GM19455 (cell line): ENCODE data around the gene LDHA.

Source experiments
- ATAC-seq: cut with Tn5 transposase; IDR thresholded peaks from one replicate; pipeline ENCODE4 v1.9.1; 2021; ENCODE audit not compliant: unreplicated experiment

The LDHA gene

GRCh38 chr11:18394275-18394927, at the start of gene LDHA:
TSS of gene LDHA (plus strand) at chr11:18394563. CDS start at chr11:18396843, 2,280 bp downstream.
- ATAC-seq: peak; percentile 73

GRCh38 chr11:18347471-18348125, 46.8 kb upstream of the LDHA start:
- ATAC-seq: no peak

GRCh38 chr11:18352581-18352980, 41.8 kb upstream of the LDHA start:
- ATAC-seq: no peak

- no peak for ATAC-seq
Measured at GRCh38 chr11:18358646-18359045, 35.7 kb upstream of the LDHA start.

DNA sequence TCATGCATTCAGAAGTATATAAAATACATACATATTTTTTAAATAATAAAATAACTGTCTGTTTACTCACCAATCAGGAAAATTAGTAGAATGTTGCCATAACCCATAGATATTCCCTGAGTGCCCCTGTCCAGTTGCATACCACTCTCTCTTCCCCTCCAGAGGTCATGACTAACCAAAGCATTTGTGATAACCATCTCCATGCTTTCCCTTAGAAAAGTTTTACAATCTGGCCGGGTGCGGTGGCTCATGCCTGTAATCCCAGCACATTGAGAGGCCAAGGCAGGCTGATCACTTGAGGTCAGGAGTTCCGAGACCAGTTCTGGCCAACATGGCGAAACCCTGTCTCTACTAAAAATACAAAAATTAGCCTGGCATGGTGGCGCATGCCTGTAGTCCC, 33.2 kb upstream of the LDHA start:
- no peak for ATAC-seq

GRCh38 chr11:18364495-18365073, 29.8 kb upstream of the LDHA start:
- no peak for ATAC-seq

DNA sequence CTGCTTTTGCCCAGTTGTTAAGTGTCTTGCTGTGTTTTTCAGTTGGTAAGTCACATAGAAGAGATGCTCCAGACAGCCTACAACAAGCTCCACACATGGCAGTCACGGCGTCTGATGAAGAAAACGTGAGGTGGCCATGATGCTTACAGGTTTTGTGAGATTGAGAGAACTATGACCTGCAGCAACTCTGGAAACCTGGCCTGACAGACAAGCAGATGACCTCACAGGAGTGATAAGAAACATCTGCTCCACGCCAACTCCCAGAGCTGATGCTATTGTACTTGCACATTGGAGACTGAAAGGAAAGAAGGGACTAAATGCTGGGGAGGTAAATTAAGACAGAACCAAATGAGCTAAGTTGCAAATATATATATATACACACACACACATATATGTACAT, 28.6 kb upstream of the LDHA start:
- ATAC-seq: no peak

- no peak for ATAC-seq
Measured at GRCh38 chr11:18366286-18366685, 28.1 kb upstream of the LDHA start.

GRCh38 chr11:18367431-18367830, 26.9 kb upstream of the LDHA start:
- ATAC-seq: no peak

- no peak for ATAC-seq
Measured at GRCh38 chr11:18368221-18368620, 26.1 kb upstream of the LDHA start.

DNA sequence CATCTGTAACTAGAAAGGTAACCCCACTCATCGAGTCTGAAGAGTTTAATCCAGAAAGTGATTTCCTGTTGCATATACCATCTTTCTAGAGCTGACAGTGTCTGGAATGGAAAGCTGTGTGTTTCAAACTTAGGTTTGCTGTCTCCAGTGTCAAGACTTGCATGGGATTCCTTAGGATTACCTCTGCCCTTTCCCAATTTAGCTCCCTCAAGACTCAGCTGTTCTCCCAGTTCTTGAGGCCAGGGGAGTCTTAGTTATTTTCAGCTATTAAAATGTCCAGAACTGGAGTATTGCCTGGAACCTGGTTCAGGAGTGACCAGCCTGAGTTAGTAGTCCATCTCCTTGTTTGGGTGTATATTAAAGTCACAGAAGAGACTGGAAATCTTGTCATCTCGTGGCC, 25.0 kb upstream of the LDHA start:
- ATAC-seq: no peak

GRCh38 chr11:18371279-18371678, 23.1 kb upstream of the LDHA start:
- ATAC-seq: no peak

DNA sequence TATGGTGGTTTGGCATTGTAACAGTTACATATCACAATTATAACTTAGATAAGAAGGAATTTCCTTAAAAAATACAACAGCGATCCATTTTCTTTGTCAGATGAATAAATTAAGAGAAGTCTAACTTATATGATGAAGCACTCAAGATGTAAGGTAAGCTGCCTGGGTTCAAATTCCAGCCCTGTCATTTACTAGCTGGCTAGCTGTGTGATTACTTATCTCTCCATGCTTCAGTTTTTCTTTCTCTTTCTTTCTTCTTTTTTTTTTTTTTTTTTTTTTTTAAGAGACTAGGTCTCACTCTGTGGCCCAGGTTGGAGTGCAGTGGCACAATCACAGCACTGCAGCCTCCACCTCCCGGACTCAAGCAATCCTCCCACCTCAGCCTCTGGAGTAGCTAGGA, 22.2 kb upstream of the LDHA start:
- ATAC-seq: no peak

- ATAC-seq: no peak
Measured at GRCh38 chr11:18374956-18375355, 19.4 kb upstream of the LDHA start.

GRCh38 chr11:18375941-18376340, 18.4 kb upstream of the LDHA start:
- ATAC-seq: no peak

DNA sequence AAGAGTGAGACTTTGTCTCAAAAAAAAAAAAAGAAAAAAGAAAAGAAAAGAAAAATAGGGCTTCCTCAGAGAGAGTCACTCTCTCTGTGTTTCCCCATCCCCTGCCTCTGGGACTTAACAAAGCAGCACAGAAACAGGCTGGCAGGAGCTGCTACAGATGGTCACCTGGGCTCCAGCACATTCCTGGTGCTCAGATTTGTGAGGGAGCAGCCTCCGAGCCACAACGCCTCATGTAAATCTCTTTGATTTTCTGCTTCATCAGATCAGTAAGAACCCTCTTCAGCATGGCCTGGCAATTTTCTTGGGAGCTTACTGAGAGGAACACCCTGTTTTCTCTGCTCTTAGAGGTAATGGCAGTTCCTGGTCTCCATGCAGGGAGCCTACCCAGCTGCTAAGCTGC, 15.2 kb upstream of the LDHA start:
- ATAC-seq: no peak

- ATAC-seq: peak; percentile 82
Measured at GRCh38 chr11:18383388-18384156, 10.8 kb upstream of the LDHA start.

DNA sequence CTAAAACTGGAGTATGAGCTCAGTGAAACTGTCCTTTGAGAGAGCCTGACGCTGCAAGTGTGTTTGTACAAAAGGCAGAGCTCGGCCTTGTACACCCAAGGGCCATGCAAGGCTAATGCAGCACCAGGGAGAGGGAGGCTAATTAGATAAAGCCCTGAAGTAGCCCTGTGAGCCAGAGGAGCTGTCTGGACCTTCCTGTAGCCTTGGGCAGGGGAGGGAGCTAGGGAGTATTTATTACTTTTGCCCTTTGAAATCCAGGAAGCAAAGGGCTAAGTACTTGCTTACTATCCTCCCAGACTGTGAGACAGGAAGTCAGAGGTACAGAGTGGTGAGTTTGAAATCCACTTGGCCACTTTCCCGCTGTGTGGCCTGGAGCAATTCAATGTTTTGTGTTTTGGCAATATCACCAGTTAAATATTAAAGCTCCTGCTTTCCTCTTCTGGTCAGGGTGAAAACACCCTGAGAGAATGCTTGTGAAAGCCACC, 10.2 kb upstream of the LDHA start:
- peak; percentile 57 for ATAC-seq

- ATAC-seq: no peak
Measured at GRCh38 chr11:18390088-18390487, 4.3 kb upstream of the LDHA start.

GRCh38 chr11:18392434-18393321, 1.7 kb upstream of the LDHA start:
- no peak for ATAC-seq
